Breast epithelium (tissue), 3 donors: ENCODE measurements around the gene RTN4RL1.

Experiments used
- POLR2A ChIP-seq: fragments of 450-650 bp; IDR thresholded peaks from one replicate; pipeline ENCODE4 v1.6.1; 2016; ENCODE audit warnings: antibody characterized with exemption, mild to moderate bottlenecking, moderate library complexity
- POLR2AphosphoS5 ChIP-seq, 3 donors: sonication (generic); formaldehyde crosslinking; IDR thresholded peaks; one replicate each; pipeline ENCODE4 v1.6.1; 2017; ENCODE audit warnings: antibody characterized with exemption in 3 of 3
- TF ChIP-seq, protein P1 (sequence below), 3 donors: fragments of 450-650 bp; IDR thresholded peaks; one replicate each; pipeline ENCODE4 v1.5.1; 2016 to 2017; ENCODE audit warnings: antibody characterized with exemption in 3 of 3, mild to moderate bottlenecking in 3 of 3, moderate library complexity in 3 of 3

DNA sequence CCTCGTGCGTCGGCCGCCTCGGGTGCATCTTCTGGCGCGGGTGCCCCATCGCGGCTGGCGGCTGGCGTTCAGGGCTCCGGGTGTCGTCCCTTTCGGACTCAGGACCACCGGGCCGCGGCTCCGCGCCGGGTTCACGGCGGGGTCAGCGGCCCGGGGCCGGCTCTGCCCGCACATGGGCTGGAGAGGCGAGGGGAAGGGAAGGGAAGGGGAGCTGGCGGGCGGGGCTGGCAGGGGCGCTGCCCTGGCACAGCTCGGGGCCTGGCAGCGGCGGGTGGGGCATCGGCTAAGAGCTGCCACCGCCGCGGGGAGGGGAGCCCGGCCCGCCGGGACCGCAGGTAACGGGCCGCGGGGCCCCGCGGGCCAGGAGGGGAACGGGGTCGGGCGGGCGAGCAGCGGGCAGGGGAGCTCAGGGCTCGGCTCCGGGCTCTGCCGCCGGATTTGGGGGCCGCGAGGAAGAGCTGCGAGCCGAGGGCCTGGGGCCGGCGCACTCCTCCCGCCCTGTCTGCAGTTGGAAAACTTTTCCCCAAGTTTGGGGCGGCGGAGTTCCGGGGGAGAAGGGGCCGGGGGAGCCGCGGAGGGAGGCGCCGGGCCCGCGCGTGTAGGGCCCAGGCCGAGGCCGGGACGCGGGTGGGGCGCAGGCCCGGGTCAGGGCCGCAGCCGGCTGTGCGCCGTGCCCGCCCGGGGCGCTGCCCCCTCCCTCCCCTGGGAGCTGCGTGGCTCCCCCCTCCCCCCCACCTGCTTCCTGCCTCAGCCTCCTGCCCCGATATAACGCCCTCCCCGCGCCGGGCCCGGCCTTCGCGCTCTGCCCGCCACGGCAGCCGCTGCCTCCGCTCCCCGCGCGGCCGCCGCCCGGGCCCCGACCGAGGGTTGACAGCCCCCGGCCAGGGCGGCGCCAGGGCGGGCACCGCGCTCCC is 30.4 kb upstream of the RTN4RL1 start:
- no peak for TF ChIP-seq POLR2AphosphoS5 (IDR thresholded peaks at IDR 0.05)
- TF ChIP-seq, protein P1, sequence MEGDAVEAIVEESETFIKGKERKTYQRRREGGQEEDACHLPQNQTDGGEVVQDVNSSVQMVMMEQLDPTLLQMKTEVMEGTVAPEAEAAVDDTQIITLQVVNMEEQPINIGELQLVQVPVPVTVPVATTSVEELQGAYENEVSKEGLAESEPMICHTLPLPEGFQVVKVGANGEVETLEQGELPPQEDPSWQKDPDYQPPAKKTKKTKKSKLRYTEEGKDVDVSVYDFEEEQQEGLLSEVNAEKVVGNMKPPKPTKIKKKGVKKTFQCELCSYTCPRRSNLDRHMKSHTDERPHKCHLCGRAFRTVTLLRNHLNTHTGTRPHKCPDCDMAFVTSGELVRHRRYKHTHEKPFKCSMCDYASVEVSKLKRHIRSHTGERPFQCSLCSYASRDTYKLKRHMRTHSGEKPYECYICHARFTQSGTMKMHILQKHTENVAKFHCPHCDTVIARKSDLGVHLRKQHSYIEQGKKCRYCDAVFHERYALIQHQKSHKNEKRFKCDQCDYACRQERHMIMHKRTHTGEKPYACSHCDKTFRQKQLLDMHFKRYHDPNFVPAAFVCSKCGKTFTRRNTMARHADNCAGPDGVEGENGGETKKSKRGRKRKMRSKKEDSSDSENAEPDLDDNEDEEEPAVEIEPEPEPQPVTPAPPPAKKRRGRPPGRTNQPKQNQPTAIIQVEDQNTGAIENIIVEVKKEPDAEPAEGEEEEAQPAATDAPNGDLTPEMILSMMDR (IDR thresholded peaks at IDR 0.05): no peak
- TF ChIP-seq POLR2A: no peak
